ENCODE results near the gene GATAD2A.

GATAD2A gene

GRCh38 chr19:19532806-19533701 is 127.6 kb downstream of the GATAD2A start:
- DNase-seq (ENCODE audit: low read depth): no peak

DNA sequence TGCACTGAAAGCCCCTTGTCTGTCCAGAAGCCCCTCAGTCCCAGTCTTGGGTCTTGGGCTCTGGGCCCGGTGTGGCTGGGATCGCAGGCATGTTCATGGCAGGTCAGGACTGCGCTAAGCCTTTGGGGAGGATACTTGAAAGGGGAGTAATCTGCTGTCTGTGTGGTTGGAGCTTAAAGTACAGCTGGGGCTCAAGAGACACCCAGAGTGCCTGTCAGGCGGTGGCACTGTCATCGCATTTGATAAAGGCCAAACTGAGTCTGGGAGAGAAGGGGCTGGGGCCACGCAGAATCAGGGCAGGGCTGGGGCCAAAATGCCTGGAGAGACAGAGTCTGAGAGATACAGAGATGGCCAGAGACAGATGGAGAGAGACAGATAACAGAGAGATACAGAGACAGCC is 128.4 kb downstream of the GATAD2A start:
- no peak for DNase-seq (ENCODE audit: low read depth)

- no peak for DNase-seq (ENCODE audit: low read depth)
Measured at GRCh38 chr19:19534556-19535265, 129.2 kb downstream of the GATAD2A start.

DNA sequence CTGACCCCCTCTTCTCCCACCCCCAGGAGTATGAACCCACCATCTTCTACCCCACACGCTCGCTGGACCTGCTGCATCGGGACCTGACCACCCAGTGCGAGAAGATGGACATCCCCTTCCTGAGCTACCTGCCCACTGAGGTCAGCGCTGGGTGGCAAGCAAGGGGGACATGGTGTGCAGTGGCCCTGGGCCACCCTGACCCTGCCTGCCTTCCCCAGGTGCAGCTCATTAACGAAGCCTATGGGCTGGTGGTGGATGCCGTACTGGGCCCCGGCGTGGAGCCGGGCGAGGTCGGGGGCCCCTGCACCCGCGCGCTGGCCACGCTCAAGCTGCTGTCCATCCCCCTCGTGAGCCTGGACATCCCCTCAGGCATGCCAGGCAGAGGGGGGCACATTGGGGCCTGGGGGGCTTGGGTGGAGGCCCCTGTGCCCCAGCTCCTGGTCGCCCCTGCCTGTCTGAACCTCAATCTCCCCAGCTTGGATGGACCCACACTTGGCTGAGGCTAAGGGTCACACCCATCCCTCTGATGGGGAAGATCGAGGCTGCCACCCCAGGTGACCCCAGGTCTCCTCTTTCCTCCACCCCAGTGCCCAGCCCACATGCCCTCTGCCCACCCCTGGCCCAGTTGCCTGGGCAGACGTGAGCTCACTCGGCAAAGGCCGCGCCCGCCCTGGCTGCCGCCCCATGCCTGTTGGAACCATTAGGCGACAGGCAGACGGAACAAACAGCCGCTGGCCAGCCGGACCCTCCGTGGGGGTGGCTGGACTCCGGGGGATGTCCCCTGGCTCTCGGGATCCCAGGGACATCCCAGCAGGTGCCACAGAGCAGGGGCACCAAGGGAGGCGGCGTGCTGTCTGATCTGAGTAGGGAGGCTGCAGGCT is 130.1 kb downstream of the GATAD2A start:
- no peak for DNase-seq (ENCODE audit: low read depth)

DNA sequence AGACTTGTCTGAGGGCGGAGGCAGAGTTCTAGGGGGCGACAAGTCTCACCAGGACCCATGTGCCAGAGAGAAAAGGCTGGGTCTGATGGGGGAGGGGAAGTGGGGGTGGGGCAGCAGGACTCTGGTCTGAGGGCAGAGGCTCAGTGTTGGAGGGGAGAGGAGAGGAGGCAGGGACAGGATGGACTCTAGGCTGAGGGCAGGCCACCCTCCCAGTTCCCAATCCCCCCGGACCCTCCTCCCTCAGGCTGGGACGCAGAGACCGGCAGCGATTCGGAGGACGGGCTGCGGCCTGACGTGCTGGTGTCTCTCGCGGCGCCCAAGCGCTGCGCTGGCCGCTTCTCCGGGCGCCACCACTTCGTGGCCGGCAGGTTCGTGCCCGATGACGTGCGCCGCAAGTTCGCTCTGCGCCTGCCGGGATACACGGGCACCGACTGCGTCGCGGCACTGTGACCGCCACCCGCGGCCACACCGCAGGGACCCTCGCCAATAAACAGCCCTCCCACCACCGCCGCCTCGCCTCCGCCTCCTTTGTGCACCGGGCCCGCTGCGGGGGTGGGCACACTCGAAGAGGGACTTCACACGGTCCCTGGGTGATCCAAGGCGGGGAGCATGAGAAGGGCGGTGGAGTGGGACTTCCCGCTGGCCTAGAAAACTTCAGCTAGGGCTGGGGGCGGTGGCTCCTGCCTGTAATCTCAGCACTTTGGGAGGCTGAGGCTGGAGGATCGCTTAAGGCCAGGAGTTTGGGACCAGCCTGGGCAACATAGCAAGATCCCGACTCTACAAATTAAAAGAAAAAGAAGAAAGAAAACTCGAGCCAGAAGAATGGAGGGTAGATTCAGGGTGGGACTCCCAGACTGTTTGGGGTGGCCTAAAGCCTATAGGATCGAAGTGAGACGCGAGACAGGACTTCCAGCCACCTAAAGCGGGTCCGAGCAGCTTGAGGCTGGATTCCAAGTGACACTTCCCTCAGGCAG is 131.9 kb downstream of the GATAD2A start:
- DNase-seq (ENCODE audit: low read depth): no peak

DNA sequence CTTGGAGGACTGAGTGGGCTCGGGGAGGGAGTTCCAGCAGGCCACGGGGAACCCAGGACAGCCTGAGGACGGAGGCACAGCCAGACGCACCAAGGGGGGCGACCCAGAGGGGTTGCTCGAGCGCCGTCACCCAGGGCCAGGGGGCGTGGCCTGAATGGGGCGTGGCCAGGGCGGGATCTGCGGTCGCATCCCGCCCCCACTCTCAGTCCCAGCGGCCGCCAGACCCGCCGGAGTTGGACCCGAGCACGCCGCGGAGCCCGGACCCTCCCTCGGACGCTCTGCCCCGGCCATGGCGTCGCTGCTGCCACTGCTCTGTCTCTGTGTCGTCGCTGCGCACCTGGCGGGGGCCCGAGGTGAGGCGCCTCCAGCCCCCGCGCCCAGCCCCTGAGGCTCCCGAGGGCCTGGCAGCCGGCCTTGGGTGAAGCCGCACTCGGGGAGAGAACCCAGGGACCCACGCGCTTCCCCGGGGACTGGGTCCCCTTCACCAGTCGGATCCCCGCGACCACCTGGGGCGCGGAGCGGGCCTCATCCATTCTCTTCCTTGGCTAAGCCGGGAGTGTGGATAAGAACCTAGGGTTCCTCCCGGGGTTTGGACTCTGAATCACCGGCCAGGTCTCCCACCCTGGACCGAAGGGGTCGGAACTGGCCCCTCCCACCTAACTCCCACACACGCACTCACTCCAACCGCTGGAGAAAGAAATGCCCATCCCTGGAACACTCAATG is 132.7 kb downstream of the GATAD2A start, which contains the start of gene CILP2:
Gene CILP2, plus strand, starts transcription at position 205 of the 724 bp plus-strand sequence. Its CDS starts 85 bp downstream, at position 290.
- DNase-seq (ENCODE audit: low read depth): no peak

- no peak for DNase-seq (ENCODE audit: low read depth)
Measured at GRCh38 chr19:19538785-19539166, 133.3 kb downstream of the GATAD2A start.

GRCh38 chr19:19539698-19540063 is 134.2 kb downstream of the GATAD2A start:
- DNase-seq (ENCODE audit: low read depth): no peak

DNA sequence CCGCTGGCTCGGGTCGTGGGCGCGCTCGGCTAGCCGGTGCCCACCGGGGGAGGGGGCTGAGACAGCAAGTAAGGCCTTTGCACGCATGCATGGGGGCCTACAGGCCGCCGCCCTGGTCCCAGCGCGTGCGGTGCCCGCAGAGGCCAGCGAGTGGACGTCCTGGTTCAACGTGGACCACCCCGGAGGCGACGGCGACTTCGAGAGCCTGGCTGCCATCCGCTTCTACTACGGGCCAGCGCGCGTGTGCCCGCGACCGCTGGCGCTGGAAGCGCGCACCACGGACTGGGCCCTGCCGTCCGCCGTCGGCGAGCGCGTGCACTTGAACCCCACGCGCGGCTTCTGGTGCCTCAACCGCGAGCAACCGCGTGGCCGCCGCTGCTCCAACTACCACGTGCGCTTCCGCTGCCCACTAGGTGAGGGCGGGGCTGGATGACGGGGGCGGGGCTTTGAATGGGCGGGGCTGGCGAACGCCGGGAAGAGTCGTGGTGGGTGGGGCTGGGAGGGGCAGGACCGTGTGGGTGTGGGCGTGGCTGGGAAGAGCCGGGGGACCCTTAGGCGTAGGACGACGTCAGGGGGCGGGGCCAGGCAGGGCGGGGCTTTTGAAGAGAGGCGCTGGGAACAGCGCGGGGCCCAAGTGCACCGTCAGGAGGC is 134.7 kb downstream of the GATAD2A start:
- peak; percentile 77 for DNase-seq (ENCODE audit: low read depth)

GRCh38 chr19:19540715-19541515 is 135.4 kb downstream of the GATAD2A start:
- peak; percentile 50 for DNase-seq (ENCODE audit: low read depth)

DNA sequence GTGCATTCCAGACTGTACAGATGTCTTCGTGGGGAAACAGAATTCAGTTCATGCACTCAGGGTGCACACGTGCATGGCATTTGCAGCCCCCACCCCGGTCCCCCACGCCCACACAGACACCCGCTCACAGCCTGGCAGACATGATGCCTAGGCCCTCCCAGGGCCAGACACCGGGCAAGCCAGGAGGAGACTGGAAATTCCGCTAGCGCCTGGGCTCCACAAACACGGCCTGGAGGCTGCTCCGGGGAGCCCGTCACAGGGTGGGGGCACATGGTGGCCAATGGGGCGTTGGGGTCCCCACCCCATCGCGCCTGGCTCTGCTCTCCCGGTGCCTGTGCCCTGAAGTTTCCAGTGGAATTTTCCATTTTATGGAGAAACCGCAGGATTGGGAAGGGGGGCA is 136.1 kb downstream of the GATAD2A start:
- DNase-seq (ENCODE audit: low read depth): no peak

- DNase-seq (ENCODE audit: low read depth): no peak
Measured at GRCh38 chr19:19542507-19542906, 137.0 kb downstream of the GATAD2A start.

GRCh38 chr19:19543101-19543500 is 137.6 kb downstream of the GATAD2A start:
- no peak for DNase-seq (ENCODE audit: low read depth)

GRCh38 chr19:19543640-19544039 is 138.2 kb downstream of the GATAD2A start:
- DNase-seq (ENCODE audit: low read depth): no peak

DNA sequence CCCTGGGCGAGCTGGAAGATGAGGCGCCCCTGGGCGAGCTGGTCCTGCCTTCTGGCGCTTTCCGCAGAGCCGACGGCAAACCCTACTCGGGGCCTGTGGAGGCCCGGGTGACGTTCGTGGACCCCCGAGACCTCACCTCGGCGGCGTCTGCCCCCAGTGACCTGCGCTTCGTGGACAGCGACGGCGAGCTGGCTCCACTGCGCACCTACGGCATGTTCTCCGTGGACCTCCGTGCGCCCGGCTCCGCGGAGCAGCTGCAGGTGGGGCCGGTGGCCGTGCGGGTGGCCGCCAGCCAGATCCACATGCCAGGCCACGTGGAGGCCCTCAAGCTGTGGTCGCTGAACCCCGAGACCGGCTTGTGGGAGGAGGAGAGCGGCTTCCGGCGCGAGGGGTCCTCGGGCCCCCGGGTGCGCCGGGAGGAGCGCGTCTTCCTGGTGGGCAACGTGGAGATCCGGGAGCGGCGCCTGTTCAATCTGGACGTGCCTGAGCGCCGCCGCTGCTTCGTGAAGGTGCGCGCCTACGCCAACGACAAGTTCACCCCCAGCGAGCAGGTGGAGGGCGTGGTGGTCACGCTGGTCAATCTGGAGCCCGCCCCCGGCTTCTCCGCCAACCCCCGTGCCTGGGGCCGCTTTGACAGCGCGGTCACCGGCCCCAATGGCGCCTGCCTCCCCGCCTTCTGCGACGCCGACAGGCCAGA is 138.9 kb downstream of the GATAD2A start:
- no peak for DNase-seq (ENCODE audit: low read depth)

DNA sequence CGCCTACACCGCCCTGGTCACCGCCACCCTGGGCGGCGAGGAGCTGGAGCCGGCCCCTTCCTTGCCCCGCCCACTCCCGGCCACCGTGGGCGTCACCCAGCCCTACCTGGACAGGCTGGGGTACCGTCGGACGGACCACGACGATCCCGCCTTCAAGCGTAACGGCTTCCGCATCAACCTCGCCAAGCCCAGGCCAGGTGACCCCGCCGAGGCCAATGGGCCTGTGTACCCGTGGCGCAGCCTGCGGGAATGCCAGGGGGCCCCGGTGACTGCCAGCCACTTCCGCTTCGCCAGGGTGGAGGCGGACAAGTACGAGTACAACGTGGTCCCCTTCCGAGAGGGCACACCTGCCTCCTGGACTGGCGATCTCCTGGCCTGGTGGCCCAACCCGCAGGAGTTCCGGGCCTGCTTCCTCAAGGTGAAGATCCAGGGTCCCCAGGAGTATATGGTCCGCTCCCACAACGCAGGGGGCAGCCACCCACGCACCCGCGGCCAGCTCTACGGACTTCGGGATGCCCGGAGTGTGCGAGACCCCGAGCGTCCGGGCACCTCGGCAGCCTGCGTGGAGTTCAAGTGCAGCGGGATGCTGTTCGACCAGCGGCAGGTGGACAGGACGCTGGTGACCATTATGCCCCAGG is 139.6 kb downstream of the GATAD2A start:
- no peak for DNase-seq (ENCODE audit: low read depth)

GRCh38 chr19:19545707-19546106 is 140.2 kb downstream of the GATAD2A start:
- DNase-seq (ENCODE audit: low read depth): no peak

GRCh38 chr19:19546751-19547162 is 141.3 kb downstream of the GATAD2A start:
- DNase-seq (ENCODE audit: low read depth): no peak
